ENCODE results near the gene CXCL3. TPM values are rescaled to one million over a fixed set of nuclear protein-coding genes. Genes with fewer than 3 reads are reported as not detected.

The CXCL3 gene
- total RNA-seq, 1 experiment from 2014 or later = 1.9 TPM

DNA sequence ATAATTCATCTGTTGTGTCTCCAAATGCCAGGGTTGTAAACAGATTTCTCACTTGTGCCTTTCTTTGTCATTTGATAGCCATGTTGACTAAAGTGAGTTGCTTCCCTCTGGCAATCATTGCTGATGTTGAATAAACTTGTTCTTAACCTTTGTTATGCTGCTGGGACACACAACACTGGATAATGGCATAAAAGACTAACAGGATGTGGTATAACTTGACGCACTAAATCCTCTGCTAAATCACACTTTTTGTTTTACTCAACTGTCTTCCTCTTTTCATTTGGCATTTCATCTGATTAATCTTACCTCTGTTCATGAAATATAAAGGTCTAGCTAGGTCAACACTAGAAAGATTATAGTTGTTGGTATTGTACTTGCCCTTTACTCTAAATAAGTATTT is 22.4 kb downstream of the CXCL3 start:
- ChIA-PET CTCF (interaction anchor here (1.4 kb wide), 1 partner anchor 23 kb away, joined by 3 read pairs; the partner anchor contains the start of gene CXCL3), POLR2A (no interaction called here), RAD21 (ENCODE audit: low non-redundant PET in 1 of 2, low total read pairs in 2 of 2, uncharacterized antibody in 2 of 2, unreplicated experiment in 2 of 2) (no interaction called here)
- Histone ChIP-seq H3K27ac (ENCODE audit: low read depth, low read length) (no peak overlapping the region), H3K9ac (ENCODE audit: low read length) (no peak overlapping the region), H3K4me3 (replicated peaks in 1 of 2; ENCODE audit: low read depth in 1 of 2, low read length in 2 of 2) (no peak overlapping the region), H3K9me3 (ENCODE audit: control insufficient read depth in 1 of 2, insufficient read depth in 1 of 2, low read depth in 1 of 2, low read length in 2 of 2) (no peaks in the 10 kb centered on the region), H3K4me2 (ENCODE audit: low read length) (no peak overlapping the region), H3K9me2 (ENCODE audit: insufficient read depth) (no peaks in the 10 kb centered on the region), H3K27me3 (ENCODE audit: insufficient read depth, low read length) (no peaks in the 10 kb centered on the region), H4K20me1 (ENCODE audit: insufficient read depth) (no peaks in the 10 kb centered on the region), H3K36me3 (ENCODE audit: control insufficient read depth in 1 of 2, insufficient read depth in 2 of 2, low read length in 2 of 2) (no peaks in the 10 kb centered on the region), H2AFZ (ENCODE audit: low read depth, low read length, poor library complexity, severe bottlenecking) (no peak overlapping the region), H3K79me2 (ENCODE audit: insufficient read depth, low read length) (no peaks in the 10 kb centered on the region), H3K4me1 (ENCODE audit: control insufficient read depth in 1 of 2, insufficient read depth in 2 of 2, low read length in 2 of 2) (no peaks in the 10 kb centered on the region)
- no peak for TF ChIP-seq EGR1 (IDR thresholded peaks at IDR 0.05; ENCODE audit: low read depth)
- no peak for TF ChIP-seq CBX3 (IDR thresholded peaks at IDR 0.05; ENCODE audit: low read depth)
- ATAC-seq (no peak), DNase-seq (ENCODE audit: low read depth, low spot score) (no peak)
- BruUV-seq (replicated peaks) = no TSS peak
- intact Hi-C loops (cut with micrococcal nuclease) = no loop called here

DNA sequence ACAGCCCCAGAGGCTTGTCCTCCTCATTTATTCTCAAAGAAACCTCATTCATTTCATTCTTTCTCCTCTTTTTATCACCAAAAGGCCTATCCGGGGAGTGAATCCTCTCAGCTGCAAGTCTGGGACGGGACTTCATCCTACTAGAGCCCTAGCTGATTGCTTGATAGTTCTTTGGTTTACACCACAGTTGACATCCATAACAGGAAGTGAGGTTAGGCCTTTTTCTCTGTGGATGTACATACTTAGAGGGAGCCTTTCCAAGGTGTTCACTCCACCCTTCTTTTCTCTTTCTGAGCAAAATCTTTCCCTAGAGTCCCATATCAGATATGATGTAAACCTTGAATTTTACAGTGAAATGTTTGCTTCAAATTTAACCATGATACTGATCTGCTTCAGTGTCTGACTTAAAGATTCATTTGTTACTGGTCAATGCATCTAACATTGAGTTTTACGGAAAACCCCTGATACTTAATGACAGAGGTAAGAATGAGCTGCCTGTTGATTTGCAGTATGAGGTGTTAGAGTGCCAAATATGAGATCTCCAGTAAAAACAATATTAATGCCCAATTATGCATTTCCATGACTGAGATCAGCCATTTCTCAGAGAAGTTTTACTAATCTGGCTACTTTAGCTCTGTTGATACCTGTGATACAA is 23.2 kb downstream of the CXCL3 start:
- Histone ChIP-seq H3K4me1 (ENCODE audit: control insufficient read depth in 1 of 2, insufficient read depth in 2 of 2, low read length in 2 of 2) (no peaks in the 10 kb centered on the region), H3K27ac (ENCODE audit: low read depth, low read length) (no peak overlapping the region), H3K4me3 (replicated peaks in 1 of 2; ENCODE audit: low read depth in 1 of 2, low read length in 2 of 2) (no peak overlapping the region), H3K4me2 (ENCODE audit: low read length) (no peak overlapping the region), H3K36me3 (ENCODE audit: control insufficient read depth in 1 of 2, insufficient read depth in 2 of 2, low read length in 2 of 2) (no peaks in the 10 kb centered on the region), H4K20me1 (ENCODE audit: insufficient read depth) (no peaks in the 10 kb centered on the region), H2AFZ (ENCODE audit: low read depth, low read length, poor library complexity, severe bottlenecking) (no peak overlapping the region), H3K27me3 (ENCODE audit: insufficient read depth, low read length) (no peaks in the 10 kb centered on the region), H3K79me2 (ENCODE audit: insufficient read depth, low read length) (no peaks in the 10 kb centered on the region), H3K9me2 (ENCODE audit: insufficient read depth) (no peaks in the 10 kb centered on the region), H3K9ac (ENCODE audit: low read length) (no peak overlapping the region), H3K9me3 (ENCODE audit: control insufficient read depth in 1 of 2, insufficient read depth in 1 of 2, low read depth in 1 of 2, low read length in 2 of 2) (no peaks in the 10 kb centered on the region)
- ChIA-PET RAD21 (ENCODE audit: low non-redundant PET in 1 of 2, low total read pairs in 2 of 2, uncharacterized antibody in 2 of 2, unreplicated experiment in 2 of 2) (no interaction called here), CTCF (no interaction called here), POLR2A (no interaction called here)
- no TSS peak for BruUV-seq (replicated peaks)
- intact Hi-C loops (cut with micrococcal nuclease) = no loop called here
- no peak for ATAC-seq
- no peak for DNase-seq (ENCODE audit: low read depth, low spot score)
- TF ChIP-seq, protein P1, sequence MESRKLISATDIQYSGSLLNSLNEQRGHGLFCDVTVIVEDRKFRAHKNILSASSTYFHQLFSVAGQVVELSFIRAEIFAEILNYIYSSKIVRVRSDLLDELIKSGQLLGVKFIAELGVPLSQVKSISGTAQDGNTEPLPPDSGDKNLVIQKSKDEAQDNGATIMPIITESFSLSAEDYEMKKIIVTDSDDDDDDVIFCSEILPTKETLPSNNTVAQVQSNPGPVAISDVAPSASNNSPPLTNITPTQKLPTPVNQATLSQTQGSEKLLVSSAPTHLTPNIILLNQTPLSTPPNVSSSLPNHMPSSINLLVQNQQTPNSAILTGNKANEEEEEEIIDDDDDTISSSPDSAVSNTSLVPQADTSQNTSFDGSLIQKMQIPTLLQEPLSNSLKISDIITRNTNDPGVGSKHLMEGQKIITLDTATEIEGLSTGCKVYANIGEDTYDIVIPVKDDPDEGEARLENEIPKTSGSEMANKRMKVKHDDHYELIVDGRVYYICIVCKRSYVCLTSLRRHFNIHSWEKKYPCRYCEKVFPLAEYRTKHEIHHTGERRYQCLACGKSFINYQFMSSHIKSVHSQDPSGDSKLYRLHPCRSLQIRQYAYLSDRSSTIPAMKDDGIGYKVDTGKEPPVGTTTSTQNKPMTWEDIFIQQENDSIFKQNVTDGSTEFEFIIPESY (IDR thresholded peaks at IDR 0.05; ENCODE audit: extremely low read depth, insufficient replicate concordance, low read length) = no peak
- TF ChIP-seq SP1 (IDR thresholded peaks at IDR 0.05; ENCODE audit: low read depth) (no peak), RAD21 (IDR thresholded peaks at IDR 0.05; ENCODE audit: low read depth) (no peak), YY1 (IDR thresholded peaks at IDR 0.05; ENCODE audit: extremely low read depth, insufficient replicate concordance, low read depth, low read length) (no peak), CEBPB (IDR thresholded peaks at IDR 0.05; ENCODE audit: low read depth) (no peak), EZH2phosphoT487 (IDR thresholded peaks at IDR 0.05; ENCODE audit: borderline replicate concordance) (no peak), POLR2AphosphoS5 (IDR thresholded peaks at IDR 0.05; ENCODE audit: low read depth, low read length) (no peak), JUND (IDR thresholded peaks at IDR 0.05) (no peak), CBX3 (IDR thresholded peaks at IDR 0.05; ENCODE audit: low read depth) (no peak), ELF1 (IDR thresholded peaks at IDR 0.05; ENCODE audit: borderline replicate concordance, low read depth) (no peak), POLR2A (IDR thresholded peaks at IDR 0.05; ENCODE audit: borderline replicate concordance, extremely low read depth, insufficient read depth, insufficient read length) (no peak)
- TF ChIP-seq, protein P2, sequence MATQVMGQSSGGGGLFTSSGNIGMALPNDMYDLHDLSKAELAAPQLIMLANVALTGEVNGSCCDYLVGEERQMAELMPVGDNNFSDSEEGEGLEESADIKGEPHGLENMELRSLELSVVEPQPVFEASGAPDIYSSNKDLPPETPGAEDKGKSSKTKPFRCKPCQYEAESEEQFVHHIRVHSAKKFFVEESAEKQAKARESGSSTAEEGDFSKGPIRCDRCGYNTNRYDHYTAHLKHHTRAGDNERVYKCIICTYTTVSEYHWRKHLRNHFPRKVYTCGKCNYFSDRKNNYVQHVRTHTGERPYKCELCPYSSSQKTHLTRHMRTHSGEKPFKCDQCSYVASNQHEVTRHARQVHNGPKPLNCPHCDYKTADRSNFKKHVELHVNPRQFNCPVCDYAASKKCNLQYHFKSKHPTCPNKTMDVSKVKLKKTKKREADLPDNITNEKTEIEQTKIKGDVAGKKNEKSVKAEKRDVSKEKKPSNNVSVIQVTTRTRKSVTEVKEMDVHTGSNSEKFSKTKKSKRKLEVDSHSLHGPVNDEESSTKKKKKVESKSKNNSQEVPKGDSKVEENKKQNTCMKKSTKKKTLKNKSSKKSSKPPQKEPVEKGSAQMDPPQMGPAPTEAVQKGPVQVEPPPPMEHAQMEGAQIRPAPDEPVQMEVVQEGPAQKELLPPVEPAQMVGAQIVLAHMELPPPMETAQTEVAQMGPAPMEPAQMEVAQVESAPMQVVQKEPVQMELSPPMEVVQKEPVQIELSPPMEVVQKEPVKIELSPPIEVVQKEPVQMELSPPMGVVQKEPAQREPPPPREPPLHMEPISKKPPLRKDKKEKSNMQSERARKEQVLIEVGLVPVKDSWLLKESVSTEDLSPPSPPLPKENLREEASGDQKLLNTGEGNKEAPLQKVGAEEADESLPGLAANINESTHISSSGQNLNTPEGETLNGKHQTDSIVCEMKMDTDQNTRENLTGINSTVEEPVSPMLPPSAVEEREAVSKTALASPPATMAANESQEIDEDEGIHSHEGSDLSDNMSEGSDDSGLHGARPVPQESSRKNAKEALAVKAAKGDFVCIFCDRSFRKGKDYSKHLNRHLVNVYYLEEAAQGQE (IDR thresholded peaks at IDR 0.05; ENCODE audit: low read depth) = no peak

Measured in HCT116 (cell line).